NCI-H187 treated with DMSO at 0.1 percent for 48 hours (cell line): ENCODE data around the gene INCENP.
"Not testable (repeated sequence)": the region's sequence is repeated elsewhere in the genome, so short reads cannot be mapped to it uniquely, and the experiment has no call there.

Experiments
- DNase-seq: peaks from one replicate; lab custom pipeline; 2025; lab: John Stamatoyannopoulos, UW

The INCENP gene

GRCh38 chr11:62171261-62171723 lies 47.5 kb downstream of the INCENP start:
- DNase-seq = peak; percentile 65

GRCh38 chr11:62172294-62172693 lies 48.5 kb downstream of the INCENP start:
- DNase-seq = no peak

GRCh38 chr11:62176766-62177165 lies 53.0 kb downstream of the INCENP start:
- DNase-seq = no peak

GRCh38 chr11:62179995-62180394 lies 56.2 kb downstream of the INCENP start:
- DNase-seq = no peak

GRCh38 chr11:62181097-62181496 lies 57.3 kb downstream of the INCENP start:
- no peak for DNase-seq

- no peak for DNase-seq
These were observed 58.5 kb downstream of the INCENP start for GRCh38 chr11:62182147-62182891.

- DNase-seq = no peak
These were observed 62.4 kb downstream of the INCENP start for GRCh38 chr11:62186195-62186594.

- no peak for DNase-seq
These were observed 66.2 kb downstream of the INCENP start, which contains the start of gene SCGB1D1 for GRCh38 chr11:62190011-62190410. TSS of gene SCGB1D1 (plus strand) at chr11:62190216. CDS start at chr11:62190285, 69 bp downstream.

GRCh38 chr11:62193952-62194351 lies 70.1 kb downstream of the INCENP start:
- no peak for DNase-seq

- DNase-seq = not testable (repeated sequence)
These were observed 71.2 kb downstream of the INCENP start for GRCh38 chr11:62195010-62195409.

GRCh38 chr11:62195945-62196344 lies 72.1 kb downstream of the INCENP start:
- DNase-seq = no peak

- DNase-seq = not testable (repeated sequence)
These were observed 73.6 kb downstream of the INCENP start for GRCh38 chr11:62197400-62197799.

GRCh38 chr11:62201376-62201775 lies 77.6 kb downstream of the INCENP start:
- no peak for DNase-seq
